GM12892 (cell line): ENCODE measurements around the gene TEF.

Experiments
- DNase-seq: peaks from one replicate; pipeline ENCODE4 v3.0.0; 2011; ENCODE audit not compliant: insufficient read length
- FAIRE-seq: peaks from 2 replicates; lab custom pipeline; 2011; peaks lifted over from hg19 to GRCh38; lab: Jason Lieb, UNC
- POLR2A ChIP-seq: IDR thresholded peaks from 2 replicates; pipeline ENCODE4 v1.6.1; 2011; ENCODE audit warnings: low read depth, low read length, control low read depth
- POLR2AphosphoS5 ChIP-seq: IDR thresholded peaks from 2 replicates; pipeline ENCODE4 v1.6.1; 2011; ENCODE audit warnings: low read depth, low read length, control low read depth
- TAF1 ChIP-seq: IDR thresholded peaks from 2 replicates; pipeline ENCODE4 v1.6.1; 2011; ENCODE audit warnings: low read depth, mild to moderate bottlenecking, control low read depth, low read length, borderline replicate concordance

TEF gene

DNA sequence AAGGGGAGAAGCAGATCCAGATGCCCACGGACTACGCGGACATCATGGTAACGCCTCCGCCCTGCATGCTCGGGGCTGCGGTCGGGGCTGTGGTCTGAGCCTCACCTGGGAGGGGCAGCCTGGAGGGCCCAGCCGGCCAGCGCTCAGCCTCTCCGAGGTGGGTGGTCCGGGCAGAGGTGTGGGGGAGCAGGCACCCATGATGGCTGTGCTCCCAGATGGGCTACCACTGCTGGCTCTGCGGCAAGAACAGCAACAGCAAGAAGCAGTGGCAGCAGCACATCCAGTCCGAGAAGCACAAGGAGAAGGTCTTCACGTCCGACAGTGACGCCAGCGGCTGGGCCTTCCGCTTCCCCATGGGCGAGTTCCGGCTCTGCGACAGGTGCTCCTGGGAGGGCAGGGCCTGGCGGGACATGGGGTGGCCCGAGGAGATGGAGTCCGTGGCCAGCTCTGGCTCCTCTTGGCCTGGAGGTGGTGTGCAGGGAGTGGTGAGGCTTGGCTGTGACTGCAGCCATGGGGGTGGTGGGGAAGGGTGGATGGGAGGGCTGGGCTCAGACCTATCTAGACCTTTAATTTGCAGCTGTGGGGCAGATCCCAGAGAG is 25.2 kb upstream of the TEF start:
- no peak for DNase-seq
- TF ChIP-seq POLR2AphosphoS5 (no peak), POLR2A (no peak), TAF1 (no peak)
- FAIRE-seq: no peak

DNA sequence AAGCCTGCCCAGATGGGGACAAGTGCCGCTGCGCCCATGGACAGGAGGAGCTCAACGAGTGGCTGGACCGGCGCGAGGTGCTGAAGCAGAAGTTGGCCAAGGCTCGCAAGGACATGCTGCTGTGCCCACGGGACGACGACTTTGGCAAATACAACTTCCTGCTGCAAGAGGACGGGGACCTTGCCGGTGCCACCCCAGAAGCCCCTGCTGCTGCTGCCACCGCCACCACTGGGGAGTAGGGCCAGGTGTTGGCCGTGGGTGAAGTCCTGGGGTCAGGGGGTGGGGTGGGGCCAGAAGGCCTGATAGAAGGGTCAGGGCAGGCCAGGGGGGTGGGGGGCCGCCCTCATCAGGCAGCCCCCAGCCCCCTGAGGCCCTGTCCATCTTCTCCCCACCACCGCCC is 24.6 kb upstream of the TEF start:
- DNase-seq (no peak), FAIRE-seq (no peak)
- TF ChIP-seq TAF1: no peak
- TF ChIP-seq POLR2AphosphoS5: no peak
- TF ChIP-seq POLR2A: no peak

DNA sequence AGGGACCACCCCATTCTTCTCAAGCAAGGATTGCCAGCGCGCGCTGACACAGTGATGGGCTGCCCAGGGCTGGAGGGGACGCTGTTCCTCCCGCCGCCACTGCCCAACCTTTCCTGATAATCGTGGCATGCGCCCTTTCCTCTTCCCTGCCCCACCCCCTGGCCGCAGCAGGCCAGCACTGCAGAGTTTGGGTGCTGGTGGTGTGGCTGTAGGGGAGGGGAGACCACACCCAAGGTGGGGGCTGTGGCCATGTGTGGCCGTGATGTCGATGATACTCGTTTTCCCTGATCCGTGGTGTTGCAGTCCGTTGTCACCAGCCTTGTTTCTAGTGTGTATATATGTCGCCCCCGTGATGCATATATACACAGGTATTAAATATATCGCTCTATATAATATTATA is 22.8 kb upstream of the TEF start:
- no peak for DNase-seq
- no peak for TF ChIP-seq POLR2A
- no peak for TF ChIP-seq POLR2AphosphoS5
- no peak for TF ChIP-seq TAF1
- no peak for FAIRE-seq

DNA sequence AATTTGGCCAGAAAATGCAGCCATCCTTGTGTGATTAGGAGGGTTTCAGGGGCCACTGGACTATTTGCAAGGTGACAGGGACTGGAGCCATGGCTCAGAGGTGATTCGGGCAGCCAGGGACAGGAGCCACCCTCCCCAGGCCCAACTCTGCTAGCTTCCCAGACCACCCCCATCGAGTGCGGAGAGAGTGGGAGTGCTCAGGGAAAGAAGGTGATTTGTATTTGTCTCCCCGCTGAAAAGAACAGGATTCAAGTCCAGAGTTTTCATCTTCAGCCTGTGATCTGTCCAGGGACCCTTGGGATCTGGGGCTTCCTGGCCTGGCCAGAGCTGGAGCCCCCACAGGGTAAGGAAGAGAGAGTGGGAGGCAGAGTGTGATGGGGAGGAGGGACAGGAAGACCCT is 22.4 kb upstream of the TEF start:
- FAIRE-seq: no peak
- DNase-seq: no peak
- TF ChIP-seq POLR2AphosphoS5: no peak
- TF ChIP-seq TAF1: no peak
- TF ChIP-seq POLR2A: no peak

DNA sequence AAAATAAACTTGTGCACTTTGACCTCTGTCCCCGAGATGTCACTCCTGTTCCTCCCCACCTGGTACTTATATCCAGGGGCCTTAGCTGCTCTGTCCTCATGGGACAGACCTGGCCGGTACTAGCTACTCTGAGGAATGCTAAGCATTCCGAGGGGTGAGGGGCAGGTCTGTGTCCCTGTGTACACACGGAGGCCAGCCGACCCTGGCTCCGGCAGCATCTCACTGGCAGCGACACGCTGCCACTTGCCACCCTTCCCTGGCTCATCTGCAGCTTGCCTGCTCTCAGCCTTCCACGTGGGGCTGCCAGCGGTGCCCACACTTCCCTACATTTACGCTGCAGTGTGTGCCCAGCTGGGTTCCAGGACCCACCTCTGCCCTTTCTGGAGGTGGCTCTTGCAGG is 21.6 kb upstream of the TEF start:
- FAIRE-seq: no peak
- TF ChIP-seq POLR2A: no peak
- TF ChIP-seq POLR2AphosphoS5: no peak
- no peak for TF ChIP-seq TAF1
- DNase-seq: no peak

DNA sequence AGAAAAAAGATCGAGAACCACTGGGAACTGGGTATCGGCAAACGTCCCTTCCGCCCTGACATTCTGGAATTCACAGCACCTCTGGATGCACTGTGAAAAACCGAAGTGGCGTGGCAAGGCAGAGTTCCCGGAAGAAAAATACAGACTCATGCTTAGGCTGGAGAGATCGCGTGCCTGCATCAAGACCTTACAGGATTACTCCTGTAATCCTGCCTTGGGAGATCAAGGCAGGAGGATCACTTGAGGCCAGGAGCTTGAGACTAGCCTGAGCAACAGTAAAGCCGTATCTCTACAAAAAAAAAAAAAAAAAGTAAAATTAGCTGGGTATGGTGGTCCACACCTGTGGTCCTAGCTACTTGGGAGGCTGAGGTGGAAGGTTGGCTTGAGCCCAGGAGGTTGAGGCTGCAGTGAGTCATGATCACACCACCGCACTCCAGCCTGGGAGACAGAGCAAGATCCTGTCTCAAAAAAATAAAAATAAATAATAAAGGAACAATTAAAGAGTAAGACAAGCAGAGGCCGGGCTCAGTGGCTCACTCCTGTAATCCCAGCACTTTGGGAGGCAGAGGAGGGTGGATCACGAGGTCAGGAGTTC is 19.9 kb upstream of the TEF start:
- TF ChIP-seq POLR2A: no peak
- no peak for TF ChIP-seq TAF1
- no peak for TF ChIP-seq POLR2AphosphoS5
- no peak for FAIRE-seq
- no peak for DNase-seq

DNA sequence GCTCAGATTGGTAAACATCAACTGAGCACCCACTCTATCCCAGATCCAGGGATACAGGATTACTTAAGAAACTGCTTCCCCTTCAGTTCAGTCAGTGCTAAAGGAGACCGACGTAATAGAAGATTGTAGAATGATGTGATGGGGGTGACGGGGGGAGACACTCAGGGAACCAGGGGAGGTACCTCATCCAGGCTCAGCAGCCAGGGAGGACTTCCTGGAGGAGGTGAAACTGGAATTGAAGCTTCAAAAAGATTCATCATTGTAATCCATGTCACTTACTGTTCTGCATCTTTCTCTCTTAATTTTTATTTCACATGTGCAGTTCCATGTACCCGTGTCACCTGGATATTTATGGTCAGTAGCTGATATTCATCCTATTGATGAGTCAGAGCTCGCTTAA is 19.1 kb upstream of the TEF start:
- no peak for DNase-seq
- TF ChIP-seq POLR2A: no peak
- TF ChIP-seq POLR2AphosphoS5: no peak
- no peak for TF ChIP-seq TAF1
- FAIRE-seq: no peak

DNA sequence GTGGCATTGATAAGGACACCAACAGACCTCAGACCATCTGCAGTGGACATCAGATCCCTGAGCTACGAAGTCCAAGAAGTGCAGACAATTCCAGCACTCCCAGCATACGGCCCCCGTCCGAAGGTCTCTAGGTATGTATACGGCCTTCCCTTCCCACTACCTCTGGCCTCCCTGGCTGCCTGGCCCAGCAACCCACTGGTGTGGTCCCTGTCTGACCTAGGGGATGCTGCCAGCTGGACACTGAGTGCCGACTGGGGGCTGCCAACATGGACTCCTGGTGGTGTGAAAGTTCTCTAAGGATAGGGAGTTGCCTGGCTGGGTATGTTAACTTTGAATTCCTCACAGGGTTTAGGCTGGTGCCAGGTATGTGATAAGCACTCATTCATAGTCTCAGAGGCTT is 17.5 kb upstream of the TEF start:
- DNase-seq (no peak), FAIRE-seq (no peak)
- TF ChIP-seq POLR2AphosphoS5 (no peak), POLR2A (no peak)

DNA sequence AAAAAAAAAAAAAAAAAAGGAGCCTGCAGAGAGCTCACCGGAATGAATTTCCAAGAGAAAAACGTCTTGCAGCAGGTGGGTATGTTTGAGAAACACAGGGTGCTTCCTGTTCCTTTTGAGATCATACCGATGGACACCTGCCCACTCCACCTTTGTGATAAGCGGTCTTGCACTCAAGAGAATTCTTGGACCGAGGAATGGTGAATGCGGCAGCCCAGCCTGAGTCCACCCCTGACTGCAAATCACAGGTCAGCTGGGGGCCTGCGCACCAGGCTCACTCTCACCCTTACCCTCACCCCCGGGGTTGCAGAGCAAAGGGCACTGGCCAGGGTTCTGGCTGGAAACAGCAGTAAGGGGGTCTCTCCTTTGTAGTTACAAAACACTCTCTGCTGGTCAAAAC is 16.8 kb upstream of the TEF start:
- FAIRE-seq (no peak), DNase-seq (no peak)
- no peak for TF ChIP-seq TAF1

DNA sequence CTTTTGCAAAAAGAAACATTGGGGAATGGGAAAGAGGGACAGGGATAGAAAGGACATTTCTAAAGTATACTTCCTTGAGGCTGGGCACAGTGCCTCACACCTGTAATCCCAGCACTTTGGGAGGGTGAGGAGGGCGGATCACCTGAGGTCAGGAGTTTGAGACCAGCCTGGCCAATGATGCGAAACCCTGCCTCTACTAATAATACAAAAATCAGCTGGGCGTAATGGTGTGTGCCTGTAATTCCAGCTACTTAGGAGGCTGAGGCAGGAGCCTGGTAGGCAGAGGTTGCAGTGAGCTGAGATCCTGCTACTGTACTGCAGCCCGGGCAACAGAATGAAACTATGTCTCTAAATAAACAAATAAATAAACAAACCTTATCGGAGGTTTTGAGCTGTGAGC is 16.3 kb upstream of the TEF start:
- TF ChIP-seq POLR2AphosphoS5 (no peak), TAF1 (no peak), POLR2A (no peak)
- DNase-seq: no peak
- FAIRE-seq: no peak

DNA sequence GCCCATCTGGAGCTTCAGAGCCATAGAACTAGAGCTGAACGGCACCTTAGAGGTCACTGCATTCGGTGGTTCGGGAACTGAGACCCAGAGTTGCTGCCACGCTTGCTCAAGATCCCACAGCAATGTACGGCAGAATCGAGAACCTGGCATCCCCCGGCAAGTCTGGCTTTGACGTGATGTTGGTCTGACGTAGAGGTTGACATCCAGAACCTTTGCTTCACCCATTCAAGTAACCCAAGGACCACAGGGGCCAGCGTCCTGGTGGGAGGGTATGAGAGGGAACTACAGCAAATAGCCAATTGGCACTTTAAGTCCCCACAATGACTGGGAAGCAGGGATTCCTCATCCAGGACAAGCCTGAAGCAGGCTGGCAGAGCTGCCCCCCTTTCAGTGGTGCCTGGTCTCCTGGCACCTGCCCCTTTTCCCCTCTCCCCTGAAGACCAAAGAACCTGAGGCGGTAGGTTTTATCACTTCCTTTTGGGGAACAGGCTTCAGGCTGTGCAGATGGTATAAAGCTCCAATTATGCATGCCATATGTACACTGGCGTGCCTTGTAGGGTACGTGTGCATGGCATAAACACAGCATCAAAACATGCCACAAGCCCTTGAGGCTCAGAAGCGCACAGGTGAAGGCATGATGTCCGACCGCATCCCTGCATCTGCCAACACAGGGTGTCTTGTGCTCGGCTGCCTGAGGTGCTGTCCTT is 15.3 kb upstream of the TEF start:
- FAIRE-seq: no peak
- DNase-seq: no peak
- TF ChIP-seq TAF1 (no peak), POLR2AphosphoS5 (no peak), POLR2A (no peak)

DNA sequence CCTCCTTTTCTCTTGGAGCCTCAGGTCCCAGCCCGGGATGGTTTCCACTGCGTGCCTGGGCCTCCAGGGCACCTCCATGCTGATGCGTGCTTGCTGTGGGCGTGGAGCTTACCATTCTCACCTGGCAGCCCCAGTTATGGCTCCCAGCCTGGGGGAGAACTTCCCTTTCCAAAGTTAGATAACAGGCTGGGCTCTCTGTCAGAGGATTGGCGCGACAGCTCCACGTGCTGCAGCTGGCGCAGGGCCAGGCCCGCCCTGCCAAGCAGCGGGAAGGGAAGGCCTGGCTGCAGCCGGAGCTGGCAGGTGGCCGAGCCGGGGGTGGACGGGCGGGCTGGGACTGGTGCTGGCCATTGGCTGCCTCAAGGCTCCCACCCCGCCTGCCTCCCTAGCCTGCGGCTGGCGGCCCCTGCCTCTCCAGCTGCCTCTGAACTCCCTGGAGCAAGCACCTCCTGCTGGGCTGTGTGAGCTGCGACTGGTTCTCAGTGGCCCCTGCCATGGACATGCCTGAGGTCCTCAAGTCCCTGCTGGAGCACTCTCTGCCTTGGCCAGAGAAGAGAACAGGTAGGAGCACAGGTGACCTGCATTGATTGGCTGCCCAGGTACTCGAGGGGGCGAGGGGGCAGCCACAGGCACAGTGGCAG is 14.6 kb upstream of the TEF start:
- no peak for FAIRE-seq
- TF ChIP-seq POLR2AphosphoS5: no peak
- TF ChIP-seq TAF1: no peak
- no peak for TF ChIP-seq POLR2A
- no peak for DNase-seq
